ENCODE results near the gene HSD17B13.
A peak's percentile ranks its signal among the peaks of the same experiment; 100 is the strongest.

The HSD17B13 gene

GRCh38 chr4:87270144-87270543 lies 52.5 kb downstream of the HSD17B13 start:
- DNase-seq (ENCODE audit: extremely low read depth, low read depth), result peak; percentile 3
- no peak overlapping the region for H3K4me3 ChIP-seq (replicated peaks; ENCODE audit: low read depth, low read length)
- peak; percentile 46 for TF ChIP-seq CTCF (IDR thresholded peaks at IDR 0.05; ENCODE audit: low read depth, low read length, missing control alignments)

GRCh38 chr4:87268411-87268810 lies 54.3 kb downstream of the HSD17B13 start:
- DNase-seq (ENCODE audit: extremely low read depth, low read depth), result no peak
- TF ChIP-seq CTCF (IDR thresholded peaks at IDR 0.05; ENCODE audit: low read depth, low read length, missing control alignments), result no peak
- no peak overlapping the region for H3K4me3 ChIP-seq (replicated peaks; ENCODE audit: low read depth, low read length)

GRCh38 chr4:87266986-87267385 lies 55.7 kb downstream of the HSD17B13 start:
- DNase-seq (ENCODE audit: extremely low read depth, low read depth), result no peak
- TF ChIP-seq CTCF (IDR thresholded peaks at IDR 0.05; ENCODE audit: low read depth, low read length, missing control alignments), result no peak
- H3K4me3 ChIP-seq (replicated peaks; ENCODE audit: low read depth, low read length), result no peak overlapping the region

GRCh38 chr4:87262886-87263285 lies 59.8 kb downstream of the HSD17B13 start:
- TF ChIP-seq CTCF (IDR thresholded peaks at IDR 0.05; ENCODE audit: low read depth, low read length, missing control alignments), result no peak
- H3K4me3 ChIP-seq (replicated peaks; ENCODE audit: low read depth, low read length), result no peak overlapping the region
- no peak for DNase-seq (ENCODE audit: extremely low read depth, low read depth)

- no peak for DNase-seq (ENCODE audit: extremely low read depth, low read depth)
- TF ChIP-seq CTCF (IDR thresholded peaks at IDR 0.05; ENCODE audit: low read depth, low read length, missing control alignments), result no peak
- H3K4me3 ChIP-seq (replicated peaks; ENCODE audit: low read depth, low read length), result no peak overlapping the region
Measured at GRCh38 chr4:87260477-87260876, 62.2 kb downstream of the HSD17B13 start.

- no peak for DNase-seq (ENCODE audit: extremely low read depth, low read depth)
- H3K4me3 ChIP-seq (replicated peaks; ENCODE audit: low read depth, low read length), result no peak overlapping the region
- no peak for TF ChIP-seq CTCF (IDR thresholded peaks at IDR 0.05; ENCODE audit: low read depth, low read length, missing control alignments)
Measured at GRCh38 chr4:87258677-87259076, 64.0 kb downstream of the HSD17B13 start.

- no peak for TF ChIP-seq CTCF (IDR thresholded peaks at IDR 0.05; ENCODE audit: low read depth, low read length, missing control alignments)
- no peak for DNase-seq (ENCODE audit: extremely low read depth, low read depth)
- no peak overlapping the region for H3K4me3 ChIP-seq (replicated peaks; ENCODE audit: low read depth, low read length)
Measured at GRCh38 chr4:87257523-87257922, 65.2 kb downstream of the HSD17B13 start.

All from HFF-Myc (cell line).